Effector CD8-positive, alpha-beta T cell (primary cell): Measurements from ENCODE around the gene CLEC16A.
A peak's percentile ranks its signal among the peaks of the same experiment; 100 is the strongest.
"Not testable (repeated sequence)": the region's sequence is repeated elsewhere in the genome, so short reads cannot be mapped to it uniquely, and the experiment has no call there.

ENCODE experiments used
- DNase-seq: peaks from one replicate; lab custom pipeline; 2025; lab: John Stamatoyannopoulos, UW

Gene CLEC16A

GRCh38 chr16:11219178-11219577, 274.8 kb downstream of the CLEC16A start:
- DNase-seq, result no peak

GRCh38 chr16:11220507-11220906, 276.1 kb downstream of the CLEC16A start:
- DNase-seq, result not testable (repeated sequence)

DNA sequence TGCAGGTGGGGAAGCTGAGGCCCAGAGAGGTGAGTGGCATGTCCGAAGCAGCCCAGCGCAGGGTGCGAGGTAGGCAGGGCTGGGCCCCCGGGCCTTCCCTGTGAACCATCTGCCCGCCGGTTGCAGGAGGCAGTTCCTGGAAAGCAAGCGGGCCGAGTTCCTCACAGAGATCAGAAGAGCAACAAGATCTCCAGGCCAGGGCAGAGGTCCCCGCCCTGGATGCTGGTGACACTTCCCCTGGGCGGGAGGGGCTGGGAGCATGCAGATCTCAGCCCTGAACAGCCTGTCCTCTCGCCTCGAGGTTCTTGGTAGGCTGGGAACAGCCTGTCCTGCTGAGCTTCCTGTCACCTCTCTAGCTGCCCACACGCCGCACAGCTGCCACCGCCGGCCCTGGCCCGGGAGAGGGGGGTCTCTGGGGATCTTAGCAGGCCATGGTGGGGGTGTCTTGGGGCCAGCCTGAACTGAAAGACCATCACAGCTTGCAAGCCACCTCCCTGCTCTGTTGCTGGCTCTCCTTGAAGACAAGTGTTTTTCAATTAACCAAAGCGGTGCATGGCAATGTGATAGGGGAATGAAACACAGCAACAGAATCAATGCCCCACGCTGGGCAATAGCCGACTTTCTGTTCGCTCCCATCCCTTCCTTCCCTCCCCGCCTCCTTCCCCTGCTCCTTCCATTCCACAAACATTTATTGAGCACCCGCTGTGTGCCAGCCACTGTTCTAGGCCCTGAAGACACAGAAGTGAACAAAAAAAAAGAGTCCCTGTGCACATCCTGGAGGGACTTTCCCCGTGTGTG, 279.9 kb downstream of the CLEC16A start:
- DNase-seq, result no peak

GRCh38 chr16:11224894-11225676, 280.7 kb downstream of the CLEC16A start:
- peak; percentile 66 for DNase-seq

DNA sequence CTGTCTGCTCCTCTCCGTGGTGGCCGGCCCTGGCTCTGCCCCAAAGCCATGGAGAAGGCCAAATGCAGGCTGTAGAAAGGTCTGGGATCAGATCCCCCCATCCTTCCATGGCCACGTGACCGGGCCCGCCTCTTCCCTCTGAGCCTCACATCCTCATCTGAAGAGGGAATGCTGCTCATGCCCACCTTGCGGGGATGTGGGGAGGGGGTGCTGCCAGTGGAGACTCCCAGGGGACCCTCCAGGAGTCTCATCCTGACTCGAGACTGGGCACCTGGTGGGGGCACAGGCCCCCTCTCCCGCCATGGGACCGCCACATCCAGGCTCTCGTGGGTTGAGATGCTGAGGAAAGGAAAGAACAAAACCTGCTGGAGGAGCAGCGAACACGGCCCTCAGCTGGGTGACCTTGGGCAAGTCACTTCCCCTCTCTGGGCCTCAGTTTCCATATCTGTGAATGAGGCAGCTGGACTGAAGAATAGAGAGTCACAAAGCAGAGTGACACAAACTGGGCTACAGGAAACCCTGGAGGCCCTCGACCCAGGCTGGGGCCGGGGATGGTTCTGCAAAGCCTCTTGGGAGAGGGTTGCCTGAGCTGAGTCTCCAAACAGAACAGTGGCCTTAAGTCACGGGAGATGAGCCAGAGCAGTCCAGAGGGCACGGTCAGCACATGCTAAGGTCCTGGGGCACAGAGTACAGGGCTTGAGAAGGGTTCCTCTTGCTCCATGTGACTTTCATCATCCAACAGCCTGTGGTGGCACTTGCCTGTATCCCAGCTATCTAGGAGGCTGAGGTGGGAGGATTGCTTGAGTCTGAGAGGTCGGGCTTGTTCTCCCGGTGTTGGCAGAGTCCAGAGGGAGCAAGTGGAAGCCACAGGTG, 281.5 kb downstream of the CLEC16A start:
- DNase-seq, result no peak

DNA sequence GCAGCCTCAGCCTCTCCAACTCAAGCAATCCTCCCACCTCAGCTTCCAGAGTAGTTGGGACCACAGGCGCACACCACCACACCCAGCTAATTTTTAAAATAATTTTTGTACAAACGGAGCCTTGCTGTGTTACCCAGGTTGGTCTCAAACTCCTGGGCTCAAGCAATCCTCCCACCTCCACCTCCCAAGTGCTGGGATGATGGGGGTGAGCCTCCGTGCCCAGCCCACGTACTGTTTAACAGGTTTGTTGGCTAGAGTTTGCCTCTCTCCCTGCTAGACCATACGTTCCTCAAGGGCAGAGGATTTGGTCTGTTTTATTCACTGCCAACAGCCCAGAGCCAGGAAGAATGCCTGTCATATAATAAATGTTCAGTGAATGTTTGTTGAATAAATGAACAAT, 285.1 kb downstream of the CLEC16A start:
- no peak for DNase-seq

DNA sequence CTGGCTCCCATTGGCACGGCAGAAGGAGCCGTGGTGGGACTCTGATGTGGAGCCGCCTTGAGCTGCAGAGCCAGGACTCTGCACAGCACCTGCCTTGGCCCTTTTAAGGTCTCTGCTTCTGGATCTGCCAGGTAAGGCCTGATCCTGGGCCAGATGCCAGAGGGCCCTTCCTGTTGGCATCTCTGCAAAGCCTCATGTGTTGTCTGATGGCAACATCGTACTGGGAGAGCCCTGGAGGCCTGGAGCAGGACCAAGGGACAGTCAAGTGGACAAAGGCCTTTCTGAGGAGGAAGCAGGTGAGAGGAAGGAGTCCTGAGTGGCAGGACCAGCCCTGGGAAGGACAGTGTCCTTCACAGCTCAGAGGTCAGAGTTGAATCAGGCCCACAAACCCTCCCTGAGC, 285.5 kb downstream of the CLEC16A start:
- no peak for DNase-seq

- no peak for DNase-seq
Measured at GRCh38 chr16:11231367-11231970, 287.1 kb downstream of the CLEC16A start.
